GM19351 (cell line): Measurements from ENCODE around the gene VPS37B.

ENCODE experiments used
- ATAC-seq: cut with Tn5 transposase; IDR thresholded peaks from one replicate; pipeline ENCODE4 v1.9.1; 2021; ENCODE audit warnings: mild to moderate bottlenecking, moderate library complexity; ENCODE audit not compliant: unreplicated experiment

VPS37B gene

GRCh38 chr12:122842505-122843405 is 53.2 kb downstream of the VPS37B start:
- ATAC-seq = no peak

DNA sequence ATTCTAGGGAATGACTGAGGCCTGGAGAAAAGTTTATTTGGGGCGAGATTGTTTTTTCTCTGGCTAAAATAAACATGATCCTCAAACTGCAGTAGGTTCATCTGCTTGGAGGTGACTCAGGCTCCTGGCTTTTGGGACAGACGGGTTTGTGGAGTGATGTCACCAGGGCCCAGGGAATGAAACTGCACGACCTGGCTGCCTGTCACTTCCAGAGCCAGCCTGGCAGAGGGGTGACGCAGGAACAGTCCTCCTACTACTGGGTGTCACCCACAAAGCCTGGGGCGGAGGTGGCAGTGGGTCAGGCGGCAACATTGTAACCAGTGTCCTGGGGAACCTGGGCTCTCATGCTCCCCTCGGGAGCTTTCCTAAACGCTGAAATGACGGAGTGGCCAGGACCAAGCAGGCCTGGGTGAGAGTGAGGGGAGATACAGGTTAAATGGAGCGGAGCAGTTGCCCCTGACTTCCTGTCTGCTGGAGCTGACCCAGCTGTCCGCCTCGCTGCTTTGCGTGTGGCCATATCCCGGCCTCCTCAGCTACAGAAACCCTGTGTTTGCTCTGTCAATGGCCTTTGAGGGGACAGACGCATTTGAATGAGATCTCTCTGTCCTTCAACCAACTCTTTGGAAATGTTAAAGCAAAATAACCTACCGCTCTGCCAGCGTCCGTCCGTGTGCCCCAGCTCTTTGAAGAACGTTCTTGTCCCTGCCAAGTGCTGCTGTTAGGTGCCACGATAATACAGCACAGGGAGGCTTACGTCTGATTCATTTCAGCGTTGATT is 54.2 kb downstream of the VPS37B start:
- no peak for ATAC-seq

DNA sequence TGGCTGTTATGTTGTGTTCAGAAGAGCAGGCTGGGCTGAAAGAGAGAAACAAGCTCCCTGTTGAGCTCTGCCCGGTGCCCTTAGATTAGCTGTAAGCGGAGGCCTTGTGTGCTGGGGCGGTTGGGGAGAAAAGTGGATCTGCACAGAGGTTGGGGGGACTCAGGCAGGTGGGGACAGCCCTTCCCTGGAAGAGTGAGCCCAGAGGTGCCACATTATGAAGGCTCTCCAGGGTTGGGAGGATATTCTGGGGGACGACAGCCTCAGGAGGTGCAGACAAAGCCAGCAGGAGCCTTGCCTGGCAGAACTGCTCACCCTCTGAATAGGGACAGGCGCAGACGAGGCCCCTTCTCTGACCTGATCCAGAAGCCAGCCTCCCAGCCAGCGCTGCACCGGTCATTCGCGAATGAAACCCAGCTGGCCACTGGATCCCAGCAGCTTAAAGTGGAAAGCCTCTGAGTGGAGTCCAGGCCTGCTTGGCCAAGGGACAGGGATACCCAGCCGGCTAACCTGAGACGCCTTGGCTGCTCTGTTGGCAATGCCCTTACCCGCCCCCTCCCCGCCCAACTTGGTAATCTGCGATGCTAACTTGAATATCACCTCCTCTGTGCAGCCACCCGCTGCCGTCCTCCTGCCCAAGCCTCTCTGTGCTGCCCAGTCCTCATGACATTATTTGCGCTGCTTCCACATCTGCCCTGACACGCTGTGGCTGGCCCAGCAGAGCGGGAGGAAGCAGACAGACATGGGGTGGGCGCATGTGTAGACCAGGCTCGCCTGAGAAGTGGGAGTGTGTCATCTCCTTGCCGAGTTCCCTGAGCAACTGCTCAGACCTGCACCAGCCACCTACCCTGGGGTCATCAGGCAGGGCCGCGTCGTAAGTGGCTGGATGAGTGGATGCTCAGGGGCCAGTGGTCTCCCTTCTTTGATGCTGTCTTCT is 55.1 kb downstream of the VPS37B start:
- no peak for ATAC-seq

DNA sequence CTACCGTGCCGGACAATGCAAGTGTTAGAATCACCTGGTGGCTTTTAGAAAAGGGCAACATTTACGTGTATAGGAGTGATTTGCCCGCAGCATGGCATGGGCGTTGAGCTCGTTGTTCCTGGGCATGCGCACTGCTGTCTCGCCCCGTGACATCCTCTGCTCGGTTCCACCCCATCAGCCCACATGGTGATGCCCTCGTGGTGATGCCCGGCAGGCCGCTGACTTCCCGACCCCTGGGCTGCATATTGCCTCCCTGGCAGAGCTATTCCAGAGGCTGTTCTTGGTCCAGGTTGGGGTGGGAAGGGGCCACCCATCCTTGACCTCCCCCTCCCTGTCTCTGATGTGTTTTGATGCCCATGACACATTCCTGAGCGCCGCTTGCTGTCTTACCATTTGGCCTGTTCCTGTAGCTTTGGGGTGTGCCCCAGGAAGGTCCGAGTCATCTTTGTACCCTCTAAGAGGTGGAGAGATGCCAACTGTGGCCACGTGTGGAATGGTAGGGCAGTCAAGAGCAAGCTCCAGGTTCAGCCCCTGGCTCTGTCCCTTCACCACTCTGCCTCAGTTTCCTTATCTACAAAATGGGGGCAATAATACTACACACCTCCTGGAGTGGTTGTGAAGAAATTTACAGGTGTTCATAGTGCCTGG is 55.9 kb downstream of the VPS37B start:
- no peak for ATAC-seq

GRCh38 chr12:122838841-122839240 is 57.1 kb downstream of the VPS37B start:
- no peak for ATAC-seq

GRCh38 chr12:122837306-122838265 is 58.3 kb downstream of the VPS37B start:
- ATAC-seq = no peak

- no peak for ATAC-seq
Measured at GRCh38 chr12:122836027-122836921, 59.6 kb downstream of the VPS37B start.

GRCh38 chr12:122835750-122836026 is 60.2 kb downstream of the VPS37B start:
- ATAC-seq = no peak

- no peak for ATAC-seq
Measured at GRCh38 chr12:122834921-122835749, 60.8 kb downstream of the VPS37B start, which contains the start of gene HIP1R. Gene HIP1R, plus strand, starts transcription at chr12:122835457. Its CDS starts 94 bp downstream, at chr12:122835551.

DNA sequence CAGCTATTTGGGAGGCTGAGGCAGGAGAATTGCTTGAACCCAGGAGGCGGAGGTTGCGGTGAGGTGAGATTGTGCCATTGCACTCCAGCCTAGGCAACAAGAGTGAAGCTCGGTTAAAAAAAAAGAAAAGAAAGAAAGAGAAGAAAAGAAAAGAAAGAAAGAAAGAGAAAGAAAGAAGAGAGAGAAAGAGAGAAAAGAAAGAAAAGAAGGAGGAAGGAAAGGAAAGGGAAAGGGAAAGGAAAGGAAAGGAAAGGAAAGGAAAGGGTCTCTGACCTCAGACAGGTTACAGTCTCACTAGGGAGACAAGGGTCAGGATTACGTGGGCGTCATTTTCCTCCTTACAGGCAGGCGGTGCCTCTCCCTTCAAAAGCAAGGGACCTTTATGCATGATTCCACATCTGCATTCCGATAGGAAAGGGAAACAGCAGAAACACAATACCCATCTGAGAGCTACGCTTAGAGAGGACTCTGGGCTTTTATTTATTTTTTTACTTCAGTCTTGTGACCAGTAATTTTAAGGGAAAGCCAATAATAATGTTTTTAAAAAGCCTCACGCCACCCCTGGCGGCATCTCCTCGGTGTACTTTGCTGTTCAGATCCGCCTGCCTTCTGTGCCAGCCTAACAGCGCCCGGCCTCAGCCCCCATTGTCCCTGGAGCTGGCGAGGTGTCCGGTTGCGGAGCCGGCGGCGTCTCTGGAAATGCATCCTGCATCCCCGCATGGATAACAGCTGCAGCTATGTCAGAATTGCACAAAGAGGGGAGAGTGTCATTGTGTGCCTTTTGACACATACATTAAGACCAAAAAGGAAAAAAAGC is 61.6 kb downstream of the VPS37B start:
- no peak for ATAC-seq

- ATAC-seq = no peak
Measured at GRCh38 chr12:122830517-122831214, 65.3 kb downstream of the VPS37B start.

DNA sequence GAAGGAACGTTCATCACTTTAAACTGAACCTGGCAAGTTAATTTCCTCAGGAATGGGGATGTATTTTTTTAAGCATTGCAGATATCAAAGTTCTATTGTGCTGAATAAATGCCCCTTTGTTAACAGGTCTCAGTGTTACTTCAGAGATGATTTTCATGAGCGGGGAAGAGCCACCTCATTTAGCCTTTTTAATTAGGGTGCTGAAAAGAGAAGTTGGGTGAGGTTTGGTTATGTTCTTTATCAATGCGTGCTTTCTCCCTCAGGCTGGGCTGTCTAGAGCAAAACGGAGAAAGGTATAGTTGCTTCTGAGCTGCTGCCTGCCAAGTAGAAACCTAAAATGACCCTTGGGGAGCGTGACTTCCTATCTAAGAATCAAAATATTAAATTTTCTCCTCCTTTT is 68.7 kb downstream of the VPS37B start:
- ATAC-seq = no peak

DNA sequence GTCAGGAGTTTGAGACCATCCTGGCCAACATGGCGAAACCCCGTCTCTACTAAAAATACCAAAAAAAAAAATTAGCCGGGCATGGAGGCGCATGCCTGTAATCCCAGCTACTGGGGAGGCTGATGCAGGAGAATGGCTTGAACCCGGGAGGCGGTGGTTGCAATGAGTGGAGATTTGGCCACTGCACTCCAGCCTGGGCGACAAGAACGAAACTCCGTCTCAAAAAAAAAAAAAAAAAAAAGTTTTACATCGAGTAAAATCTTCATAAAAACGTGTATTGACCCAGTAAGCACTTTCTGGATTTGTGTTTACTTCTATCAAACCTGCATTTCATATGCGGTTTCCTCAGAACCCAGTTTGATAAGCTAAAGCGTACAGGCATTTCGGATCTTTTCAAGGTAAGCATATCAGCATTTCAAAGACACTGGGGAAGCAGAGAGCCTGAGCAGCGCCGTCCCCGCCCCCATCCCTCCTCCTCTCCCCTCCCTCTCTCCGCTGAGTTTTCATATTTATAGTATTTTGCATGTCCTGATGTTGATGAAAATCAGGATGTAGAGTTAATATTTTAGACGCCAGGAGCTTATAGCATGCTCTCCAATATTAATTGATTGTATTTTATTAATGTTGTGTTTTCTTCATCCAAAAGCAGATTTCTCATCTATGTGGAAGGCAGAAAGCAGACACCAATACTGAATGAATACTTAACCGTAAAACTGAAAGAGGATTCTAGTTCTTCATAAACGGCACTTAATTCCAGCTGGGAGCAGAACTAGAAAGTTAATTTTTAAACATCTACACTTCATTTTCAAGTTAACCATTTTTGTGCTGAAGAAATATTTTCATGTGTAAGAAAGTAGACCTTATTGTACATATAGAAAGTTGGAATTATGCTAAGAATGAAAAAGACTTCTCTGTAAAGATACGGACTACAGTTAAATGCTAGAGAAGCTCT is 69.9 kb downstream of the VPS37B start:
- no peak for ATAC-seq

DNA sequence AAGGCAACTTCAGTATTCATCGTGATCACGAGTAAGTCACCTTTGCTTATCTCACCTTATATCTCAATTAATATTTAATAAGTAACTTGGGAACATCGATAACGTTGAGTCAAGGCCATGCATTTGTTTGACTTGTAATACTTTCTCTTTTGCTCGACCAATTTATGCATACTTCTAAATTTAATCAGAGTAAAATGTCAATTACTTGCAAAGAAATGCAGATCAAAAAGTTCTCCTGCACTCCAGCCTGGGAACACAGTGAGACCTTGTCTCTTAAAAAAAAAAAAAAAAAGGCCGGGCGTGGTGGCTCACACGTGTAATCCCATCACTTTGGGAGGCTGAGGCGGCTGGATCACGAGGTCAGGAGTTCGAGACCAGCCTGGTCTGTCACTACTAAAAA is 72.5 kb downstream of the VPS37B start:
- no peak for ATAC-seq

DNA sequence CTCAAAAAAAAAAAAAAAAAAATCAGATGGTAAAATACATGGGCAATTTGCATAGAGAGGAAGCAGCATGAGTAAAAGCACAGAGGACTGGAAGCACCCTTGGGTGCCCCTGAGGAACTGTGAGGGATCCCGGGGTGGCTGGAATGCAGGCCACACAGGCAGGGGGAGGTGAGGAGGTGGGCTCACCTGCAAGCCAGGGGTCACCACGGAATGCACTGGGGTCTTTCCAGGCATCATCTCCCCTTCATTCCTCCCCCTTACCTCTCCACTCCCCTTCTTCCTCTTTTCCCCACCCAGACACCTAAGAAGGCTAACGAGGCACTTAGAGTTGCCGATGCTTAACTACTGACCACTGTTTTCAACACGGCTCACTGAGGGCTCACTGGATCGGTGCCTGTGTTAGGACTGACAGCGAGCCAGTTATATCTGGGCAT is 75.1 kb downstream of the VPS37B start:
- no peak for ATAC-seq
